Fibroblast of lung (primary cell): ENCODE results near the gene SLC38A1.

Source experiments
- CTCF ChIP-seq, 2 donors: IDR thresholded peaks in 1 of 2; conservative IDR thresholded peaks in 1 of 2; 1 replicate in 1 of 2; 2 replicates in 1 of 2; pipeline ENCODE4 v1.5.1; 2011 to 2012; ENCODE audit warnings: low read length in 2 of 2, control low read depth in 1 of 2, inconsistent platforms in 1 of 2, low read depth in 1 of 2, mild to moderate bottlenecking in 1 of 2
- EZH2 ChIP-seq: IDR thresholded peaks from 2 replicates; pipeline ENCODE4 v1.5.1; 2012; ENCODE audit warnings: low read length, control low read depth, mild to moderate bottlenecking; ENCODE audit errors: missing control alignments

- TF ChIP-seq EZH2 (no peak), CTCF (conservative IDR thresholded peaks at IDR 0.05 in 1 of 2, IDR thresholded peaks at IDR 0.05 in 1 of 2; ENCODE audit: low read depth in 1 of 2, low read length in 2 of 2) (no peak)
Measured at GRCh38 chr12:46230306-46230705, 38.5 kb downstream of the SLC38A1 start.
